A673 (cell line): ENCODE measurements around the gene LRP11.

Experiments
- CTCF ChIP-seq: fragments of 300-800, 200-600 bp; sonication (generic); conservative IDR thresholded peaks from 2 replicates; pipeline ENCODE4 v1.5.1; 2017; ENCODE audit warnings: low read depth, mild to moderate bottlenecking, antibody characterized with exemption, low read length, moderate library complexity, mixed read lengths
- EZH2 ChIP-seq: fragments of 200-600 bp; sonication (generic); IDR thresholded peaks from 2 replicates; pipeline ENCODE4 v1.6.1; 2017; ENCODE audit warnings: borderline replicate concordance, low read depth, mild to moderate bottlenecking, mixed read lengths, antibody characterized with exemption, low read length; ENCODE audit not compliant: poor library complexity, severe bottlenecking

GRCh38 chr6:149899486-149899885 is 35.3 kb upstream of the LRP11 start:
- TF ChIP-seq CTCF (no peak), EZH2 (no peak)
